ENCODE data around the gene TAS2R1.

Gene TAS2R1, protein sequence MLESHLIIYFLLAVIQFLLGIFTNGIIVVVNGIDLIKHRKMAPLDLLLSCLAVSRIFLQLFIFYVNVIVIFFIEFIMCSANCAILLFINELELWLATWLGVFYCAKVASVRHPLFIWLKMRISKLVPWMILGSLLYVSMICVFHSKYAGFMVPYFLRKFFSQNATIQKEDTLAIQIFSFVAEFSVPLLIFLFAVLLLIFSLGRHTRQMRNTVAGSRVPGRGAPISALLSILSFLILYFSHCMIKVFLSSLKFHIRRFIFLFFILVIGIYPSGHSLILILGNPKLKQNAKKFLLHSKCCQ

DNA sequence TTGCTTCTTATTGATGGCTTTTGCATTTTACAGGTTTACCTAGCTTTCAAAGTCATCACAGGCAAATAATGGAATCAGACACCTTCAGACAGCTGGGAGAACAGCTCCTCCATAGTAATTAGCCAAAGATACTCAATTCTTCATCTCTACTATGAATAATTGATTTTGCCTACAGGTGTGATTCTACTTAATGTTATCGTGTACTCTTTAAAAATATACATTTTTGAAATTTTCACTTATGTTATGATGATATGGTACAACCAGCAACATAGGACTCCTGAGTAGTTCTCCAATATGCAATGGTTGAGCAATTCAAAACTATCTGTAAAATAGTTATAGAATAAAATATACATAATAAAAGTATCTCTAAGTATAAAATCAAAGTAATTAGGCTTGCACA is at the start of gene TAS2R1:
TAS2R1 (minus strand) TSS at position 101 of the 400 bp plus-strand sequence. CDS start 319 bp downstream, outside the sequence.
- DNase-seq = no peak

DNA sequence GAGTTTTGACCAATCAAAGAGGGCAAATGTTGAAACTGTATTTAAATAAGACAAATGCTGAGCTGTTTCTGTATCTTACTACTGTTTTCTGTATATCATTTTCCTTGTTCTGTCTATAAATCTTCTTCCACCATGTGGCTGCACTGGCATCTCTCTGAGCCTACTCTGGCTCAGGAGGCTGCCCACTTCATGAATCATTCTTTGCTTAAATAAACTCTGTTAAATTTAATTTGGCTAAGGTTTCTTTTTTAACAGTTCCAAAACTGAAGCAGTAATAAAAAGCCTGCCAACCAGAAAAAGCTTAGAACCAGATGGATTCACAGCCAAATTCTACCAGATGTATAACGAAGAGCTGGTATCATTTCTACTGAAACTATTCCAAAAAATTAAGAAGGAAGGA is 40.2 kb upstream of the TAS2R1 start:
- DNase-seq = no peak

DNA sequence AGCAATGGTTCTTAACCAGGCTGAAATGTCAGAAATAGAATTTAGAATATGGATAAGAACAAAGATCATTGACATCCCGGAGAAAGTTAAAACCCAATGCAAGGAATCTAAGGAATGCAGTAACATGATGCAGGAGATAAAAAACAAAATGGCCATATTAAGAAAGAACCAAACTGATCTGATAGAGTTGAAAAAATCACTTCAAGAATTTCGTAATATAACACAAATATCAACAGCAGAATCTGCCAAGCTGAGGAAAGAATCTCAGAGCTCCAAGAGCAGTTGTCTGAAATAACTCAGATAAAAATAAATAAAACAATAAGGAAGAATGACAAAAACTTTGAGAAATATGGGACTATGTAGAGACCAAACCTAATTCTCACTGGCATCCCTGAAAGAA is 37.8 kb upstream of the TAS2R1 start:
- DNase-seq = no peak

DNA sequence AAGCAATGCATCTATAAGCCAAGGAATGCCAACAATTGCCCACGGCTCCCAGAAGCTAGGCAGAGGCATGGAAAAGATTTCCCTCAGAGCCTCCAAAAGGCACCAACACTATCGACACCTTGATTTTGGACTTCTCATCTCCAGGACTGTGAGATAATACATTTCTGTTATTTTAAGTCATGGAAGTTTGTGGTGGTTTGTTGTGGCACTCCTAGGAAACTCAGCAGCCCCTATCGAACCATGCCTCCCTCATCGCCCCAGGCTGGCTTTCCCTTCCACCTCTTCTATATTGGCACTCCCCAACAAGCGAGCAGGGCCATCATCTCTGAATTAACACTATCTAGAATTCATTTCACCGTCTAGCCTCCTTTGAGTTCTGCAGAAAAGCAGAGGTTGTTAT is 33.7 kb upstream of the TAS2R1 start:
- DNase-seq = no peak

DNA sequence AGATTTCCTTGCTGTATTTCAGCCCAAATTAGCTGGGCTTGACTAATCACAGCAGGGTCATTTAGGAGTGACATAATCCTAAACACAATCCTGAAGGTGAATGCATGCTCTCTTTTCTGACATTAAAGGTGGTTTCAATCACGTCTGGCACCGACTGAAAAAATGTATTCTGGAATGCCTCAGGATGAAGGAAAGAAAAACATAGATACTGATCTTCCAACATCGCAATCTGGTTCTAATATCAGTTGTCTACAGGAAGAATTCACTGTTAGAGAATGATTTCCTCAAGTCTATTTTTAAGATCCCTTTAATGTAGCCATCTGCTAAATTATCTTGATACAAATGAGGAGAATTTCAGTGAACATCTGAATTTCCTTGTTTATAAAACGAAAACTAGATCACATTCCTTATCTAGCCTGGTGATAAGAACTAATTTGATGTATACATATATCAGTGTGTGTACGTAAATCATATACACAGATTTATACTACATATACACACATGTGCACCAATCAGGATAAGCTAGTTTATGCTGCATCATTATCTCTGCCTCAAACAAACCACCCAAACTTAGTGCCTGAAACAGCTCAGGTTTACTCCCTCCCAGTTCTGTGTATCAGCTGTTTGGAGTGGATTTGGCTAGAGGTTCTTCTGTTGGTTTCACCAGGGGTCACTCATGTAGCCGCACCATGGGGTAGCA is 31.3 kb upstream of the TAS2R1 start:
- DNase-seq = peak; percentile 51

DNA sequence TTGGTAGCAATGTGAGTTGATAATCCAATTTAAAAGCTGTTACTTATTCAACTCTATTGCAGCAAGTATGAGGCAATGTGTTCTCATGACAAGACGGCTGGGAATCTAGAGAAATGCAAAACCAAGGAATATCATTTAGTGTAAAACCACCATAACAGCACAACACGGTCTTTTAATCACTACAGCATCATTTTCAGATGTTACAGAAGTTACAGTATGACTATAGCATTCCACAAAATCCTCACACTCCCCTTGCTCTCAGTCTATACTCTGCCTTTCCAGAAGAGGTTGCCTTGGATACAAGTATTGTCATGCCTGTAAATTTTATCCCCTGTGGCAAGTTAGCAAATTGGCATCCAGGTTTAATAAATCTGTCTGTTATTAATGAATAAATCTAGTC is 28.6 kb upstream of the TAS2R1 start:
- peak; percentile 24 for DNase-seq

DNA sequence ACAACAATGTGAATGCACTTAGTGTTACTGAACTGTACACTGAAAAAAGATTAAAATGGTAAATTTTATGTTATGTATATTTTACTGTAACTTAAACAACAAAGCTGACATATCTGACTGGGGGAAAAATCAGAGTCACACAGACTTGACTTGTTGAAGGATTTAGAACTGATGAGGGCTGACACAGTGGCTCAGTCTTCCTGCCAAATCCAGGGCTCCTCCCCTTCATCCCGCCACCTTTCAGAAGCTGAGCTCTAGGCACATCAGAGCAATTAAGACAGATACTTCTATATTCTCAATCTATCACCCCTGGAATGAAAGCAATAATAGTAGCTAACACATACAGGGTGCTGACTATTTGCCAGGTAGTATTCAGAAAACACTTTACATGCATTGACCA is 27.7 kb upstream of the TAS2R1 start:
- no peak for DNase-seq

DNA sequence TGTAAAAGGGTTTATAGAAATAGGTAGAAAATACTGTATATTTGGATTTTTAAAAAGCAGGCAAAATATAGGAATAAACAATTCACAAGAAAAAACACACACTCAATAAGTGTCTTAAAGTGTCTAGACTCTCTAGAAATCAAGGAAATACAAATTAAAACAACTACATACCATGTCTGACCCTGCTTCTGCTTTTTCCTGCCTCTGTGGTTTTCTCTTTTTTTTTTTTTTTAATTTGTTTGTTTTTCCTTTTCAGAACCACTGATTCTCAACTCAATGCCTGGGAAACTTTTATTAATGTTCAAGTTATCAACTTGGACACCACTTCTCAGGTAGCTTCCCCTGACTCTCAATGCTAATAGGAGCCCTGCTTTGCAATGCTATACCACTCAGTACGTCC is 25.5 kb upstream of the TAS2R1 start:
- no peak for DNase-seq

DNA sequence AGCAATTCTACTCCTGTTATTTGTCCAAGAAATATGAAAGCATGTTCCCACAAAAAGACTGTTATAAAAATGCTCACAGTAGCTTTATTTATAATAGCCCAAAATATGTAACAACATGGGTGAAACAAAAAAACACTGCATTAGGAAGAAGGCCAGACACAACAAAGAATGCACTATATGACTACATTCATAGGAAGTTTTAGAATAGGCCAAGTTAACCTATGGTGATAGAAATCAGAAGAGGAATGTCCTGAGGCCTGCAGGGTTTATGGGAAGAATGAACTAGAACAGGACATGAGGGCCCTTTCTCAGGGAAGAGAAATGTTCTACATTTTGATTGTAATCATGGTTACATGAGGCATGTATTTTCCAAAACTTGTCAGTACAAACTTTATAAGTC is 24.7 kb upstream of the TAS2R1 start:
- no peak for DNase-seq

DNA sequence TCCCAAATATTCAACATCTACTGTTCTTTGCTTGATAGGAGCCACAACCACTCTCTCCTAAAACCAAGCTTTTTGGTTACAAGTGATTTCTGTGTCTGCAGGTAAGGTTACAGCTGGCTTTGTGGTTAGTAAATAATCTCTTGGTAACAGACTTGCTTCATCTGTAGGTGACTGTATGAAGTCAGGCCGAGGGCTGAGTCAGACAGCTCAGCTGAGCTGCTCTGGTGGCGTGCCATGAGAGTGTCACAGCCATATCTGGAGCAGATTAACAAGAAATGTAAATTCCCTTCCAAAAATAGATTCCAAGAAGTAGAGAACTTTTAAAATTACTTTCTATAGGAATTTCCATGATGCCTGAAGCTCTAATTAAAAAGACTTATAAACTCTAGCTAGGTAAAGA is 23.7 kb upstream of the TAS2R1 start:
- DNase-seq = peak; percentile 54

DNA sequence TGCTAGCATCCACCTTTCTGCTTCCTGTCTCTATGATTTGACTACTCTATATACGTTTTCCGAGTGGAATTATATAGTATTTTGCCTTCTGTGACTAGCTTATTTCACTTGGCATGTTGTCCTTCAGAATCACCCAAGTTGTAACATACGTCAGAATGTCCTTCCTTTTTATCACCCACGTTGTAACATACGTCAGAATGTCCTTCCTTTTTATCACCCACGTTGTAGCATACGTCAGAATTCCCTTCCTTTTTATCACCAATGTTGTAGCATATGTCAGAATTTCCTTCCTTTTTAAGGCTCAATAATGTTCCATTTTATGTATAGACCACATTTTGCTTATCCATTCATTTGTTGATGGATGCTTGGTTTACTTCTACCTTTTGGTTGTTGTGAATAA is 22.9 kb upstream of the TAS2R1 start:
- no peak for DNase-seq

DNA sequence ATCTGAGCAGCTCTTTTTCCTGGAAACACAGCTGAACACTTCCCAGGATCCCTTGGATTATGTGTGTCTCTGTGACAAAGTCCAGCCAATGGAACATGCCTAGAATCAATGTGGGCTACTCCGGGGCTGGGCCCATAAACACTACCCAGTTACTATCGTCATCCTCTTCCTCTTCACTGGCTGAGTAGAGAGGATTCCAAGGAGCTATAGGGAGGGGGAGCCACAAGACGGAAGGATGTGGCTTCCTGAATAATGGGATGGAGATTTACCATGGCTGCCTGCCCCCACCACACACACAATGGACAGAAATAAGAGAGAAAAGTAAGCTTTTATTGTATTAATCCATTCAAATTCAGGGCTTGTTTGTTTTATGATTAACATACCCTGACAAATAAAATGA is 22.1 kb upstream of the TAS2R1 start:
- no peak for DNase-seq

DNA sequence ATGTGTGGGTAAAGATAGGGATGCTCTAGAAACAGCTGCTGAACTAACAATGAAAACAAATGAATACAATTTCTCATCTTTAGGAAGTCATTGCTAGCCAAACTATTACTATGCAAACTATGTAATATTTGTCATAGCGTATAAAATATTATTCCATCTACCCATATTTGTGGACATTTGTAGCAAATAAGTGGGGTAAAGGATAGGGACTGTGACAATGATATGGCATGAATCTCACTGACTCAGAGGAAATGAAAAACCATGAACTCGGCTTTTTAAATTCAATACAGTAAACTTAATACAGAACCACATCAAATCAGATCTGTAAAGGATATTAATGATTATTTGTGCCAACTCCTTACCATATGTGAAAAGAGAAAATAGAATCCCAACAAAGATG is 16.7 kb upstream of the TAS2R1 start:
- DNase-seq = no peak

DNA sequence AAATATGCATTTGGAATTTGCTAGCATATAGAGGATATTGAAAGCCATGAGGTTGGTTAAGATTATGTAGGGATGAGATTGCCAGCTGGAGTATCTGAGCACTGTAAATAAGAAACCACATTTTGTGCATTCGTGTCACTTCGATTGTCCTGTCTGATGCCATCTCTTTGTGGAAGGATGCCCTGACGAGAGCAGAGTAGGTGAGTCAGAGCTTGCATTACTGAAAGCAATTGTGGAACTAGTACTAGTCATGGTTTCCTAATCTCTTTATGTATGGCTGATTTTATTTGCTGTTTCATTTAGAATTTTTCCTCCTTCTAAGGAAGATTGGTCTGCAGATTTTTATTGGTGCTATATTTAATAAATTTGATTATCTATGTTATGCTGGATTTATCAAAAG is 14.5 kb upstream of the TAS2R1 start:
- no peak for DNase-seq

DNA sequence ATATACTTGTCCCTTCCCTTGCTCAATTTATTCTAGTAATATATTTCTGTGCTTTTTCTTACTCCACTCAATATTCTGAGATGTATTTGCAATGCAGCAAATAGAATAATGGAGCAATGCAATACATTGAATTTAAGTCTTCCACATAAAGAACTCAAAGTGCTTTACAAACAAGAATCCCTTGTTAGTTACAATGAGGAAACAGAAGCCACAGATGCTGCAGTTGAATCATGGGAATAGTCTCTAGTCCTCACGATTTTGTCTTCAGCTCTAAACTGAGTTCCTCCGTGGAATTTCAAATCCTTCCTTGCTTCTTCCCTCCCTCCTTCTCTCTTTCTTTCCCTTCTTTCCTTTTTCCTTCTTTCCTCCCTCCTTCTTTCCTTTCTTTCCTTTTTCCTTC is 12.5 kb upstream of the TAS2R1 start:
- DNase-seq = no peak

DNA sequence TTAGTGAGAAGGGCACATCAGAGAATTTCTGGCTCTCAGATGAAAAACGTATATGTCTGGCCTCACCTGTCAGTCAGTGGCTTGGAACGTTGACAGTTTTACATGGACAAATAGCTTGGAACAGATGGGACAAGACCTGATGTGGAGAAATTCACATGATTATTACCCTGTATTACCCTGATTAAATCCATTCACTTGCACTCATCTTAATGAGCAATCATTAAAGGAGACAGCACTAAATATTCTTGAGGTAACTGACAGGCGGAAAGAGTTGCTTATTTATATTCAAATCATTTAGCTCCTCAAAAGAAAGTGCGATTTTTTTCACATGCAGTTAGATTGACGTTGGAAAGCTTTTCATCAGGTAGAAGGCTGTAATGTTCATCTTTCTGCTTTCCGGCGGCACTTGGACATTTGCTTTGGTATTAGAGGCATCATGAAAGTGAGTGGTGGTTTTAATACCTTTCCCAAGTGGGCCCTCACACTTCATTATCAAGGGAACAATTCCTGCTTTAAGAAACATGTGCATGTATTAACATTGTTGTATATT is 11.7 kb upstream of the TAS2R1 start:
- no peak for DNase-seq

DNA sequence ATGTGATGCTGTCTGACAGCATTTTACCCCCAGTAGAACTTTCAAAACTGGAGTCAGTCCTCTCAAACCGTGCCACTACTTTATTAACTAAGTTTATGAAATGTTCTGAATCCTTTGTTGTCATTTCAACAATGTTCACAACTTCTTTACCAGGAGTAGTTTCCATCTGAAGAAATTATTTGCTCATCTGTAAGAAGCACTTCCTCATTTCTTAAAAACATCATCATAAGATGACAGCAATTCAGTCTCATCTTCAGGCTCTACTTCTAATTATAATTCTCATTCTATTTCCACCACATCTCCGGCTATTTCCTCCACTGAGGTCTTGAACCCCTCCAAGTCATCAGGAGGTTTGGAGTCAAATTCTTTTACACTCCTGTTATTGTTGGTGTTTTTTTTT is 2.3 kb upstream of the TAS2R1 start:
- DNase-seq = no peak

DNA sequence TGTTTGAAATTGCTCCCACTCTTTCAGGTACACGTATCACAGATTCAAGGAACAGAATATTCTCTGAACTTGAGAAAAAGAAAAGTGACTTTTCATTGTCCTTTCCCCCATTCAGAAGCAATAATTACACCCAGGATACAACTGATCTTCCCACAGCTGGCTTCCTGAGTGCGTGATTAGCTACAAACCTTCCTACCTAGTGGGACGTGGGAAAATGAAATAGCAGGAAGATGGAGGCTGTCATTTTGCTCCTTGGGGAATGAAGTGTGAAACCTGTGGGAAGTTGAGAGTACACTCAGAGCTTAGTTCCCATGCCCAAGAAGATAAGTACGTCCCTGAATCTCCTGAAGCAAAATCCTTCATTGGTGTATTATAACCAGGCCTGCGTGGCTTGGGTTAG is 2.6 kb downstream of the TAS2R1 start:
- DNase-seq = no peak

DNA sequence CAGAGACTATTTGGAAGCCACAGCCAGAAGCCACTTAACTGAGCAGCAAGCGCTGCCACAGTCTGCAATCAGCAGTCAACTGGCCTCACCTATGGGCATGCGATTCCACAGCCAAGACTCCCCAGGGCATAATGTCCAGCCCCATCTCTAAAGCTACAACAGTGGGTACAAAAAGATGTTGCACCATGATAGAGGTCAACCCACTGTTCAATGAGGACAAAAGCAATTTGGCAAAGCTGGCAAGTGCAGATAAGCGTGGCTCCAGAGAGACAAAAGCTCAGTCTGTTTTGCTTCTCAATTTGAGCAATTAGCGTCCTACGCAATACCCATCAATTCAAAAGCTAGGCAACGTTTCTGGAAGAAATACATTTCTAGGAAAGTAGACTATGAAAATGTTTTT is 3.2 kb downstream of the TAS2R1 start:
- peak; percentile 49 for DNase-seq

DNA sequence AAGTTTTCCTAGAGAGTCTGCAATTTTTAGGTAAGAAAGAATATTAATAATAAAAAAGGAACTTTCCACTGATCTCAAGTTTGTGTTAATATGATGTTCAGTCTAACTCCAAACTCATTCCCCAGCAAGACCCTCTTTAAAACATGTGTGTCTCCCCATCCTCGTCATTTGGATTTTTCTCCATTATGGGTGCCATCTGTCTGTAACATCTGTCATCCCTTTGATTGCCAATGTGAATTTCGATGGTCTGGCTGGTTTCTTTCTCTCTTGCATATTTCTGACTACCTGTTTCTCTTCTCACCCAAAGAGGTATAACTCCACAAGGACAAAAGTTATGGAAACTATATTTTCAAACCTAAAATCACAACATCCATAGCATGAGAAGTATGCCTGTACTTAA is 4.4 kb downstream of the TAS2R1 start:
- DNase-seq = no peak

DNA sequence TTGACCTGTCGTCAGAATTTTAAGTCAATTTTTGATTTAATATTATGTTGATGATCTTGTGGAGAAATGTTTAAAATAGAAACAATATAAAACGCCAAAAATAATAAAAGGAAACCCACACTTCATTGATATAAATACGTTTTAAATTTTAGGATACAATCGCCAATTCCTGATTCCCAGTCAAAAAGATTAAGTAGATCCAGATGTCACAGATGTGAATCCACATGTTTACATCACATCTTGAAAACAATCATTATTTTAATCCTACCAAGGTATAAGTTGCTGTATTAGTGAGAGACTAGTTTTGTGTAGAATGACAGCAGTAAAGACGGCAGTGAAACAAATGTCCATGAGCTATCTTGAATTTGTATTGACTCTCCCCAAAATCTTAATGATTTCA is 4.9 kb downstream of the TAS2R1 start:
- no peak for DNase-seq

DNA sequence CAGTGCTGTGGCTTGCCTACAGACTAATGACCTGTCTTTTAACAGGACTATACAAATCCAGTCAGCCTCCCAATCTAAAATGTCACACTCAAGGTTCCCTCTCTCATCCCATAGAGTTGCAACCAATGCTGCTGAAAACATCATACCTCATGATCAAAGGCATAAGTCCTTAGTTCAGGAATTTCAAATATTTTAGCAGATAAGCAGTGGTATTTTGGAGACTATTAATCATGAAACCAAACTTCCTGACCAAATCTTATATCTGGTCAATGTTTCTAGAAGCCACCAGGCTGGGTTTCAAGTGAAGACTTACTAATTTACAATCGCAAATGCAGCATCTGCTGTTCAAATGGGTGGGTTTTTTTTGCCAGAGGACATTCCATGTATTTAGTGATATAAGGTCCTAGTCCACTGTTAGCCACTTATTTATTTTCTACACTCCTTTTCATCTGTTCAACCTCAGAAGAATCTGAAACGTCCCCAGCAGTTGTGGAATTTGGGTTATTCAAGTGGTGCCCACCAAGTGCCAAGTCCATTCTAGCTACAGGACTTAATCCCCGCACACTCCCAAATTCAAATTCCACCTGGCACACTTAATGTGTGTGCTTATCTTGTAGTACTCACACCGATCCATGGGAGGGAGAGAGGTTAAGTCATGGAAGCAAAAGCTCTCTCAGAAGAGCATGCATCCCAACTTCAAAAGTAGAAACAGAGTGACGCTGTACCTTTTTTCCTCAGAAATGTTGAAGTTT is 5.8 kb downstream of the TAS2R1 start:
- DNase-seq = no peak

DNA sequence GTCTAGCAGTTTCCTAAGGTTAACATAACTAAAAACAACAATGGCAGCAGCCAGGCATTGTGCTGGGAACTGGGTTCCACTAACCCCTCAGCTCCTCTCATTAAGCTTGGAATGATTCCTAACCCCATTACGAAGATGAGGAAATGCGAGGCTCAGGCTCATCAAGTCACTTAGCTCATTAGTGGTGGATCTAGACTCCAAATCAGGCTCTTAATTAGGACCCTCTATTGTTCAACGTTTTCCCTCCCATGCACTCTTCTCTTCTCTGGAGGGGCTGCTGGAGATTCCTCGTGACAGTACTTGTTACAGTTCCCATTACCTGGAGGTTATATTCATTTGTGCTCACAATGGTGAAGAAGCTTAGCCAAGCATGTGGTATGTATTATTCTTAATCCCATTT is 6.5 kb downstream of the TAS2R1 start:
- peak; percentile 53 for DNase-seq

DNA sequence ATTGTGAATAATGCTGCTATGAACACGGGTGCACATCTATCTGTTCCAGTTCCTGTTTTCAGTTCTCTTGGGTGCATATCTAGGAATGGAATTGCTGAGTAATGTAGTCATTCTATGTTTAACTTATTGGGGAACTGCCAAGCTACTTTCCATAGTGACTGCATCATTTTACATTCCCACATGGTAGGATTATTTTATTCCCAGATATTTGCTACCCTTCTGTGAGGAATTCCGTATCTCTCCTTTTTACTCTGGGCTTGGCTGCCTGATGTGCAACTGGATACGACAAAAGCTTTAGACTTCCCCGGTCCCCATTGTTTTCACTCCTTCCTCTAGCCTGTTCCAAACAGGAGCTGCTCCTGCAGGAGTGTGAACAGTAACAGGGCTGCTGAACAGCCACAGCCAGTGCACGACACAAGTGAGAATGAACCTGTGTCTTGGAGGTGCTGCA is 7.2 kb downstream of the TAS2R1 start:
- DNase-seq = peak; percentile 73

All from eye (tissue), 1 donor.